ENCODE measurements around the gene MMP24OS.

- TF ChIP-seq CTCF (IDR thresholded peaks at IDR 0.05; ENCODE audit: insufficient read depth, low read length) (no peak), POLR2AphosphoS5 (IDR thresholded peaks at IDR 0.05; ENCODE audit: low read depth) (peak; percentile 97), SPI1 (IDR thresholded peaks at IDR 0.05; ENCODE audit: borderline replicate concordance, low read depth) (no peak), REST (IDR thresholded peaks at IDR 0.05; ENCODE audit: insufficient replicate concordance, low read depth) (peak; percentile 63), GABPA (IDR thresholded peaks at IDR 0.05; ENCODE audit: low read depth) (0 out of 2 replicates have a peak, but pooled peaks have one; percentile 23)
Measured at GRCh38 chr20:35238170-35238569, 39.8 kb downstream of the MMP24OS start.
